Esophagus (tissue), 2 donors: ENCODE results near the gene METTL17. TPM values are rescaled to one million over a fixed set of nuclear protein-coding genes. Genes with fewer than 3 reads are reported as not detected.
"Not testable (repeated sequence)": the region's sequence is repeated elsewhere in the genome, so short reads cannot be mapped to it uniquely, and the experiment has no call there.

Experiments
- H3K27ac ChIP-seq, 2 donors: one replicate each; pipeline ENCODE4 v1.5.1; 2013; ENCODE audit warnings: low read depth in 2 of 2, mild to moderate bottlenecking in 2 of 2, inconsistent platforms in 1 of 2, low read length in 1 of 2, moderate library complexity in 1 of 2
- H3K27me3 ChIP-seq, 2 donors: one replicate each; pipeline ENCODE4 v1.6.1; 2013; ENCODE audit warnings: low read length in 2 of 2, control low read depth in 1 of 2, mild to moderate bottlenecking in 1 of 2; ENCODE audit not compliant: insufficient read depth in 2 of 2, control insufficient read depth in 1 of 2
- H3K36me3 ChIP-seq, 2 donors: one replicate each; pipeline ENCODE4 v1.6.1; 2013; ENCODE audit warnings: low read length in 1 of 2; ENCODE audit not compliant: control insufficient read depth in 2 of 2, insufficient read depth in 2 of 2
- H3K4me1 ChIP-seq, 2 donors: one replicate each; pipeline ENCODE4 v1.6.1; 2013; ENCODE audit warnings: low read length in 1 of 2; ENCODE audit not compliant: control insufficient read depth in 2 of 2, insufficient read depth in 2 of 2
- H3K4me3 ChIP-seq, 2 donors: one replicate each; pipeline ENCODE4 v1.5.1; 2013; ENCODE audit warnings: low read length in 2 of 2, mild to moderate bottlenecking in 2 of 2, low read depth in 1 of 2, moderate library complexity in 1 of 2
- H3K9me3 ChIP-seq, 2 donors: one replicate each; pipeline ENCODE4 v1.6.1; 2013; ENCODE audit warnings: mild to moderate bottlenecking in 2 of 2, low read depth in 1 of 2, low read length in 1 of 2, moderate library complexity in 1 of 2; ENCODE audit not compliant: control insufficient read depth in 2 of 2, insufficient read depth in 1 of 2
- WGBS, 2 donors: extraction: QIAGEN DNeasy Blood & Tissue Kit; methylation state at CpG; one replicate each; pipeline ENCODE4 v1.1.7; 2013; 5-methylcytosine and 5-hydroxymethylcytosine counted together
- polyA plus RNA-seq, 2 donors: library from polyadenylated mRNA; stranded (reverse); fragments of 200-250 nt; gene quantifications; one replicate each; pipeline ENCODE4 v1.2.3, GENCODE V29; 2013
- donor health status: healthy with polysubstance abuse.
- donor health status: Bipolar disorder and iron deficiency.

Gene METTL17
- polyA plus RNA-seq, 2 donors: 55.1 to 56.3 TPM

GRCh38 chr14:20970983-20971704 is 18.6 kb upstream of the METTL17 start:
- peaks cover 2% of the 10 kb centered on the region in 2 donors for H3K4me1 ChIP-seq
- H3K36me3 ChIP-seq: no peaks in the 10 kb centered on the region
- H3K9me3 ChIP-seq: no peaks in the 10 kb centered on the region
- H3K4me3 ChIP-seq: peak overlapping the region; percentile 55 to 58
- H3K27me3 ChIP-seq: peaks cover 0 to 3% of the 10 kb centered on the region in 2 donors
- peak overlapping the region in 1 of 2 donors; percentile 24 for H3K27ac ChIP-seq
- 0% methylated on average over 47 of the region's 47 CpGs for WGBS, 2 donors

- H3K27me3 ChIP-seq: peaks cover 0 to 3% of the 10 kb centered on the region in 2 donors
- H3K27ac ChIP-seq: no peak overlapping the region
- WGBS, 2 donors: 13 to 19% methylated on average over 8 of the region's 8 CpGs
- H3K36me3 ChIP-seq: no peaks in the 10 kb centered on the region
- H3K4me1 ChIP-seq: peaks cover 2% of the 10 kb centered on the region in 2 donors
- H3K4me3 ChIP-seq: no peak overlapping the region
- no peaks in the 10 kb centered on the region for H3K9me3 ChIP-seq
Measured at GRCh38 chr14:20971705-20972021, 18.1 kb upstream of the METTL17 start.

- H3K4me1 ChIP-seq: peaks cover 2% of the 10 kb centered on the region in 2 donors
- H3K4me3 ChIP-seq: no peak overlapping the region
- H3K9me3 ChIP-seq: no peaks in the 10 kb centered on the region
- WGBS, 2 donors: 93 to 96% methylated on average over 3 of the region's 3 CpGs
- H3K36me3 ChIP-seq: no peaks in the 10 kb centered on the region
- H3K27me3 ChIP-seq: no peaks in the 10 kb centered on the region
- no peak overlapping the region for H3K27ac ChIP-seq
Measured at GRCh38 chr14:20973501-20973900, 16.3 kb upstream of the METTL17 start.

GRCh38 chr14:20976291-20976690 is 13.5 kb upstream of the METTL17 start:
- H3K4me1 ChIP-seq: peaks cover 0 to 2% of the 10 kb centered on the region in 2 donors
- H3K9me3 ChIP-seq: no peaks in the 10 kb centered on the region
- no peak overlapping the region for H3K27ac ChIP-seq
- H3K27me3 ChIP-seq: no peaks in the 10 kb centered on the region
- WGBS, 2 donors: 94% methylated on average over 1 of the region's 1 CpG
- H3K4me3 ChIP-seq: no peak overlapping the region
- no peaks in the 10 kb centered on the region for H3K36me3 ChIP-seq

- Histone ChIP-seq H3K9me3 (no peaks in the 10 kb centered on the region), H3K27me3 (no peaks in the 10 kb centered on the region), H3K36me3 (no peaks in the 10 kb centered on the region), H3K27ac (no peak overlapping the region), H3K4me1 (no peaks in the 10 kb centered on the region), H3K4me3 (no peak overlapping the region)
- WGBS, 2 donors: 53 to 66% methylated on average over 1 of the region's 1 CpG
Measured at GRCh38 chr14:20978687-20979086, 11.1 kb upstream of the METTL17 start.

- Histone ChIP-seq H3K27ac (no peak overlapping the region), H3K9me3 (no peaks in the 10 kb centered on the region), H3K36me3 (no peaks in the 10 kb centered on the region), H3K4me3 (no peak overlapping the region), H3K27me3 (no peaks in the 10 kb centered on the region), H3K4me1 (no peaks in the 10 kb centered on the region)
- WGBS, 2 donors: 75 to 81% methylated on average over 1 of the region's 1 CpG
Measured at GRCh38 chr14:20980906-20981305, 8.9 kb upstream of the METTL17 start.

- Histone ChIP-seq H3K27me3 (no peaks in the 10 kb centered on the region), H3K36me3 (no peaks in the 10 kb centered on the region), H3K27ac (no peak overlapping the region), H3K9me3 (no peaks in the 10 kb centered on the region), H3K4me1 (no peaks in the 10 kb centered on the region), H3K4me3 (no peak overlapping the region)
- WGBS, 2 donors: 67 to 71% methylated on average over 2 of the region's 2 CpGs
Measured at GRCh38 chr14:20982646-20983369, 7.0 kb upstream of the METTL17 start.

- not testable (repeated sequence) for H3K36me3 ChIP-seq, H3K27ac ChIP-seq, H3K9me3 ChIP-seq, H3K27me3 ChIP-seq, H3K4me1 ChIP-seq, H3K4me3 ChIP-seq
- WGBS, 2 donors: 90 to 94% methylated on average over 4 of the region's 4 CpGs
Measured at GRCh38 chr14:20985650-20986049, 4.1 kb upstream of the METTL17 start.

GRCh38 chr14:20986811-20987210 is 3.0 kb upstream of the METTL17 start:
- peak overlapping the region; percentile 58 to 71 for H3K27ac ChIP-seq
- no peaks in the 10 kb centered on the region for H3K9me3 ChIP-seq
- no peaks in the 10 kb centered on the region for H3K36me3 ChIP-seq
- no peaks in the 10 kb centered on the region for H3K27me3 ChIP-seq
- H3K4me3 ChIP-seq: no peak overlapping the region
- 22 to 36% methylated on average over 2 of the region's 2 CpGs for WGBS, 2 donors
- H3K4me1 ChIP-seq: peaks cover 0 to 5% of the 10 kb centered on the region in 2 donors
